IMR-90 (cell line): Measurements from ENCODE around the gene PLEKHJ1.

Experiments used
- CTCF ChIP-seq: conservative IDR thresholded peaks from 2 replicates; pipeline ENCODE4 v1.5.1; 2012; ENCODE audit warnings: mild to moderate bottlenecking, low read depth, low read length, improper control_type of control experiment
- POLR2A ChIP-seq: IDR thresholded peaks from 2 replicates; pipeline ENCODE4 v1.6.1; 2012; ENCODE audit warnings: mild to moderate bottlenecking, low read depth, low read length
- SMC3 ChIP-seq: fragments of 150-350 bp; IDR thresholded peaks from 2 replicates; pipeline ENCODE4 v1.6.1; 2016; ENCODE audit warnings: low read depth, mild to moderate bottlenecking, antibody characterized with exemption, low read length, moderate library complexity

- no peak for TF ChIP-seq CTCF
- TF ChIP-seq SMC3, result no peak
- TF ChIP-seq POLR2A, result no peak
Observed at GRCh38 chr19:2252797-2253105, 16.6 kb upstream of the PLEKHJ1 start.
